ENCODE data around the gene CPSF4L.

DNA sequence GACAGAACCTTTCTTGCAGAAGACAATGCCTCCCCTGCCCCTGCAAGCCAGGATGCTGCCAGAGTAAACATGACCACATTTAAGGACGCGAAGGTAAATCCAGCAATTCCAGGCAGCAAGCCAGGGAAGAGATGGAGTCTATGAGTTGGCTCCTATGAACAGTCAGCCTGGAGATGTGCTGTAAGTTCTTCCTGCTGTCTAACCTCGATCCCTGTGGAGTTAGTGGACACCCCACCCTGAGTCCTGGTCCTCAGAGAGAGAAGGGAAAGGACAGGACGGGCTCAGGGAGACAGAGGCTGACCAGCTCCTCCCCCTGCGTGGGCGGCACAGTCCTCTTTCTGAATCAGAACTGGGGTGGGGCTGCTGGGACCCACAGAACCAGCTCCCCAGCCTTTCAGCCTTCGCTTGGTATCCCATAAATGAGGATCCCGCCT is 25.2 kb upstream of the CPSF4L start:
- TF ChIP-seq, protein P1, sequence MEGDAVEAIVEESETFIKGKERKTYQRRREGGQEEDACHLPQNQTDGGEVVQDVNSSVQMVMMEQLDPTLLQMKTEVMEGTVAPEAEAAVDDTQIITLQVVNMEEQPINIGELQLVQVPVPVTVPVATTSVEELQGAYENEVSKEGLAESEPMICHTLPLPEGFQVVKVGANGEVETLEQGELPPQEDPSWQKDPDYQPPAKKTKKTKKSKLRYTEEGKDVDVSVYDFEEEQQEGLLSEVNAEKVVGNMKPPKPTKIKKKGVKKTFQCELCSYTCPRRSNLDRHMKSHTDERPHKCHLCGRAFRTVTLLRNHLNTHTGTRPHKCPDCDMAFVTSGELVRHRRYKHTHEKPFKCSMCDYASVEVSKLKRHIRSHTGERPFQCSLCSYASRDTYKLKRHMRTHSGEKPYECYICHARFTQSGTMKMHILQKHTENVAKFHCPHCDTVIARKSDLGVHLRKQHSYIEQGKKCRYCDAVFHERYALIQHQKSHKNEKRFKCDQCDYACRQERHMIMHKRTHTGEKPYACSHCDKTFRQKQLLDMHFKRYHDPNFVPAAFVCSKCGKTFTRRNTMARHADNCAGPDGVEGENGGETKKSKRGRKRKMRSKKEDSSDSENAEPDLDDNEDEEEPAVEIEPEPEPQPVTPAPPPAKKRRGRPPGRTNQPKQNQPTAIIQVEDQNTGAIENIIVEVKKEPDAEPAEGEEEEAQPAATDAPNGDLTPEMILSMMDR (IDR thresholded peaks at IDR 0.05), result no peak
- TF ChIP-seq POLR2A (IDR thresholded peaks at IDR 0.05), result no peak

All from ovary (tissue), 3 donors.